Astrocyte (in vitro differentiated cells and primary cell): ENCODE measurements around the gene OTUD3.

Source experiments
- CTCF ChIP-seq: IDR thresholded peaks from 2 replicates; pipeline ENCODE4 v1.5.1; 2011; ENCODE audit warnings: low read depth, mild to moderate bottlenecking, inconsistent platforms, low read length, moderate library complexity; ENCODE audit not compliant: insufficient read depth
- EZH2 ChIP-seq: IDR thresholded peaks from 2 replicates; pipeline ENCODE4 v1.6.1; 2012; ENCODE audit warnings: mild to moderate bottlenecking, low read length, inconsistent platforms; ENCODE audit not compliant: insufficient read depth

GRCh38 chr1:19940486-19941205 is 58.5 kb downstream of the OTUD3 start:
- TF ChIP-seq CTCF: no peak
- no peak for TF ChIP-seq EZH2
